ENCODE data around the gene EIF4A2. TPM values are rescaled to one million over a fixed set of nuclear protein-coding genes. Genes with fewer than 3 reads are reported as not detected.
"Not testable (repeated sequence)": the region's sequence is repeated elsewhere in the genome, so short reads cannot be mapped to it uniquely, and the experiment has no call there.

The EIF4A2 gene
- total RNA-seq, 1 donor from 2014 or later: 260 TPM

DNA sequence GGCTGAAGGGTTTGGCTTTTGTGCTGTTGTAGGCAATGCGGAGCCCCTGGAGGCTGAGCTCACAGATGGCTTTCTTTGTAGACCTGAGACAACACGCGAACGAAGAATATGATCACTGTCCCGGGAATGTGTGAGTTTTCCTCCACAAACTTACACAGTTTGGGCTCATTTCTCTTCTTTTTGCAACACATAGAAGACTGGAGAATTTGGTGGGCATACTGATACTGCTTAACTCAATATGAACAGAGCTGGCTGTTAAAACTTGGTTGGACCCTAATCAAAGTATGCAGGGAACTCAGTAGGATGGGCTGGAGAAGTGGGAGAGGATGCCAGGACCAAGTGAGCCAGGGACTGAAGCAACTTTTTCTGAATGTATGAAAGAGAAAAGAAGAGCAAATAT is 35.1 kb downstream of the EIF4A2 start:
- Mint-ChIP-seq H3K4me3 (ENCODE audit: unreplicated experiment) (no peak overlapping the region), H3K4me1 (ENCODE audit: unreplicated experiment) (peaks cover 3% of the 10 kb centered on the region), H3K27ac (ENCODE audit: unreplicated experiment) (no peak overlapping the region), H3K27me3 (ENCODE audit: unreplicated experiment) (peaks cover 6% of the 10 kb centered on the region), H3K36me3 (ENCODE audit: low read depth, unreplicated experiment) (no peaks in the 10 kb centered on the region), H3K9me3 (ENCODE audit: unreplicated experiment) (no peaks in the 10 kb centered on the region)
- TF ChIP-seq, protein P1, sequence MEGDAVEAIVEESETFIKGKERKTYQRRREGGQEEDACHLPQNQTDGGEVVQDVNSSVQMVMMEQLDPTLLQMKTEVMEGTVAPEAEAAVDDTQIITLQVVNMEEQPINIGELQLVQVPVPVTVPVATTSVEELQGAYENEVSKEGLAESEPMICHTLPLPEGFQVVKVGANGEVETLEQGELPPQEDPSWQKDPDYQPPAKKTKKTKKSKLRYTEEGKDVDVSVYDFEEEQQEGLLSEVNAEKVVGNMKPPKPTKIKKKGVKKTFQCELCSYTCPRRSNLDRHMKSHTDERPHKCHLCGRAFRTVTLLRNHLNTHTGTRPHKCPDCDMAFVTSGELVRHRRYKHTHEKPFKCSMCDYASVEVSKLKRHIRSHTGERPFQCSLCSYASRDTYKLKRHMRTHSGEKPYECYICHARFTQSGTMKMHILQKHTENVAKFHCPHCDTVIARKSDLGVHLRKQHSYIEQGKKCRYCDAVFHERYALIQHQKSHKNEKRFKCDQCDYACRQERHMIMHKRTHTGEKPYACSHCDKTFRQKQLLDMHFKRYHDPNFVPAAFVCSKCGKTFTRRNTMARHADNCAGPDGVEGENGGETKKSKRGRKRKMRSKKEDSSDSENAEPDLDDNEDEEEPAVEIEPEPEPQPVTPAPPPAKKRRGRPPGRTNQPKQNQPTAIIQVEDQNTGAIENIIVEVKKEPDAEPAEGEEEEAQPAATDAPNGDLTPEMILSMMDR (IDR thresholded peaks at IDR 0.05; ENCODE audit: unreplicated experiment): no peak
- no peak for DNase-seq (ENCODE audit: low spot score)

DNA sequence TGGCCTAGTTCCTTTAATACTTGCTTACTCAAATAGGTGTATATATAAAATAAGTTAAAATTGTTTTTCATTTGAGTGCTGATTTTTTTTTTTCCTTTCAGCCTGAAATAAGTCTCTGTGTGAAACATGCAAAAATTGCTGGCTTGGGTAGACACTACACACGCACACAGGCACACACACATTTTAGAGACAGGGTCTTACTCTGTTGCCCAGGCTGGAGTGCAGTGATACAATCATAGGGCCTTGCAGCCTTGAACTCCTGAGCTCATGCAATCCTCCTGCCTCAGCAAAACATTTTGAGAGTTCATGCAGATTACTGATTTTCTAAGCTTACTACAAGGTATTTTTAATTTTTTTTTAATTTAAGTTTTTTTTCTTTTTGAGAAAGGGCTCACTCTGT is 35.6 kb downstream of the EIF4A2 start:
- no peak overlapping the region for H3K27ac Mint-ChIP-seq (ENCODE audit: unreplicated experiment)
- no peak overlapping the region for H3K4me3 Mint-ChIP-seq (ENCODE audit: unreplicated experiment)
- H3K27me3 Mint-ChIP-seq (ENCODE audit: unreplicated experiment): peaks cover 6% of the 10 kb centered on the region
- H3K36me3 Mint-ChIP-seq (ENCODE audit: low read depth, unreplicated experiment): no peaks in the 10 kb centered on the region
- TF ChIP-seq, protein P1 (IDR thresholded peaks at IDR 0.05; ENCODE audit: unreplicated experiment): no peak
- peaks cover 5% of the 10 kb centered on the region for H3K4me1 Mint-ChIP-seq (ENCODE audit: unreplicated experiment)
- no peak for DNase-seq (ENCODE audit: low spot score)
- no peaks in the 10 kb centered on the region for H3K9me3 Mint-ChIP-seq (ENCODE audit: unreplicated experiment)

DNA sequence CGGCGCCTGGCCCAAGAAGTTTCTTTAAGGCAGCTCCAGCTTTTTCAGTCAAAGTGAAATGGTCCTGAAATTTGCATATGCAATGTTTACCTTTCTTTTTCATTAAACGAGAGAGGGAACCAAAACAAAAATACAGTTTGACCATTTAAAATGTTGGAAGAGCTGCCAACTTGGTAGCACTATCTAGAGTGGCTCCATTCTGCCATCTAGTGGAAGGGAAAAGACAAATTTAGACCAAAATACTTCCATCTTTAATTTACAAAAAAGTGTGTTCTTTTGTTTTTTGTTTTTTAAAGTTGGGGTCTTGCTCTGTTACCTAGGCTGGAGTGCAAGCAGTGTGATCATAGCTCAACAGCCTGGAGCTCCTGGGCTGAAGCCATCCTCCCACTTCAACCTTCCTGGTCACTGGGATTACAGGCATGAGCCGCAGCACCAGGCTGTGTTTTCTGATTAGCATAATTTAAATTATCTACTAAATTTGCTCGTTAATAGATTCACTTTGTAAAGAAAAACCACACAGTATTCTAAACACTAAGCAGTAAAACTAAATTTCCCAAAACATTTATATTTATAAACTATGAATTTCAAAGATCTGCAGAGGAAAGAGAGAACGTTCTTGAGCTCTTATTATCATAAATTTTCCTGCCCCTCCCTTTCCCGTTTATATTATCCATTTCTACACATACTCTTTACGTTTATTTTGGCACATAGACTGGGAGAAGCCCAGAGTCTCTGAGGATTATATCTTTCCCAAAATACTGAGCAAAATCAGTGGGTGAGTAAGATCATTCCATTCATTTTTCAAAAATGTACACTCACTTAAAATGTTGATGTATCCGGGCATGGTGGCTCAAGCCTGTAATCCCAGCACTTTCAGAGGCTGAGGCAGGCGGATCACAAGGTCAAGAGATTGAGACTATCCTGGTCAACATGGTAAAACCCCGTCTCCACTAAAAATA is 38.3 kb downstream of the EIF4A2 start:
- TF ChIP-seq, protein P1 (IDR thresholded peaks at IDR 0.05; ENCODE audit: unreplicated experiment): peak; percentile 72
- Mint-ChIP-seq H3K36me3 (ENCODE audit: low read depth, unreplicated experiment) (no peaks in the 10 kb centered on the region), H3K9me3 (ENCODE audit: unreplicated experiment) (no peaks in the 10 kb centered on the region), H3K4me3 (ENCODE audit: unreplicated experiment) (no peak overlapping the region), H3K27me3 (ENCODE audit: unreplicated experiment) (peaks cover 15% of the 10 kb centered on the region), H3K27ac (ENCODE audit: unreplicated experiment) (no peak overlapping the region), H3K4me1 (ENCODE audit: unreplicated experiment) (peaks cover 14% of the 10 kb centered on the region)
- DNase-seq (ENCODE audit: low spot score): peak; percentile 15

DNA sequence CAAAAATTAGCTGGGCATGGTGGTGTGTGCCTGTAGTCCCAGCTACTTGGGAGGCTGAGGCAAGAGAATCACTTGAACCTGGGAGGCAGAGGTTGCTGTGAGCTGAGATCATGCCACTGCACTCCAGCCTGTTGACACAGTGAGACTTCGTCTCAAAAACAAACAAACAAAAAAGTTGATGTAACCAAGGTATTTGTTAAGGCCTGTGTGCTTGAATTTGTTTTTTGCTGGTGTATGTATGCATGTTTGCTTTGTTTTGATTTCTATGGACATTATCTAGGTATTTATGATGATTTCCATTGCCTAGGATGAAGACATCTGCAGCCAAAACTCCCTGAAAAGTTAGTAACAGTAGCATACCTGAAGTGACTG is 39.0 kb downstream of the EIF4A2 start:
- not testable (repeated sequence) for H3K4me3 Mint-ChIP-seq (ENCODE audit: unreplicated experiment); H3K27ac Mint-ChIP-seq (ENCODE audit: unreplicated experiment); H3K9me3 Mint-ChIP-seq (ENCODE audit: unreplicated experiment); DNase-seq (ENCODE audit: low spot score); H3K36me3 Mint-ChIP-seq (ENCODE audit: low read depth, unreplicated experiment)
- Mint-ChIP-seq H3K27me3 (ENCODE audit: unreplicated experiment) (peaks cover 14% of the 10 kb centered on the region), H3K4me1 (ENCODE audit: unreplicated experiment) (peaks cover 14% of the 10 kb centered on the region)

DNA sequence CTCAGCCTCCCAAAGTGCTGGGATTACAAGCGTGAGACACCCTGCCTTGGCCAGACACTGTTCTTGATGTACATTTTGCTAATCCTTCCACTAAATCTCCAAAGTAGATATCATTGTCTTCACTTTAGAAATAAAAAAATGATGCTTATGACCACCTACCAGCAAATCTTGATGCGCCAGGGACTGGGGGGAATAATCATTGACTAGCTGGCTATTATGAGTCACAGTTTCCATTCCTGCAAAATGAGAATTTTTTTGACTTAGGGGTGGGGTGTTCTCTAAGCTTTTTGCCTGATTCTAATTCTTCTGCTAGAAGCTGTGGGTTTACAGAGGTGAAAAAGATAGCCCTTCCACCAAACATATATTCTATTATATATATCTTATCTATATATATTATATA is 40.0 kb downstream of the EIF4A2 start:
- Mint-ChIP-seq H3K4me3 (ENCODE audit: unreplicated experiment) (no peak overlapping the region), H3K27ac (ENCODE audit: unreplicated experiment) (no peak overlapping the region), H3K27me3 (ENCODE audit: unreplicated experiment) (peaks cover 15% of the 10 kb centered on the region), H3K4me1 (ENCODE audit: unreplicated experiment) (peaks cover 14% of the 10 kb centered on the region), H3K9me3 (ENCODE audit: unreplicated experiment) (no peaks in the 10 kb centered on the region), H3K36me3 (ENCODE audit: low read depth, unreplicated experiment) (no peaks in the 10 kb centered on the region)
- DNase-seq (ENCODE audit: low spot score): no peak
- TF ChIP-seq, protein P1 (IDR thresholded peaks at IDR 0.05; ENCODE audit: unreplicated experiment): no peak

All from endothelial cell (in vitro differentiated cells).